Measurements from ENCODE around the gene ANKRD13D. TPM values are rescaled to one million over a fixed set of nuclear protein-coding genes. Genes with fewer than 3 reads are reported as not detected.

Gene ANKRD13D
- total RNA-seq, 1 donor from 2014 or later, result 76.0 TPM

- H3K4me1 Mint-ChIP-seq (ENCODE audit: low read depth), result no peaks in the 10 kb centered on the region
- no peak for TF ChIP-seq CTCF (IDR thresholded peaks at IDR 0.05; ENCODE audit: unreplicated experiment)
- H3K36me3 Mint-ChIP-seq (ENCODE audit: insufficient read depth), result peaks cover 39% of the 10 kb centered on the region
- H3K9me3 Mint-ChIP-seq (ENCODE audit: low read depth), result peaks cover 11% of the 10 kb centered on the region
- H3K4me3 Mint-ChIP-seq (ENCODE audit: low read depth), result no peak overlapping the region
- no peaks in the 10 kb centered on the region for H3K27me3 Mint-ChIP-seq
- H3K27ac Mint-ChIP-seq, result no peak overlapping the region
- DNase-seq (ENCODE audit: low spot score, unreplicated experiment), result no peak
Observed at GRCh38 chr11:67295846-67296245, 6.7 kb downstream of the ANKRD13D start.

- no peak overlapping the region for H3K4me3 Mint-ChIP-seq (ENCODE audit: low read depth)
- peaks cover 29% of the 10 kb centered on the region for H3K36me3 Mint-ChIP-seq (ENCODE audit: insufficient read depth)
- TF ChIP-seq CTCF (IDR thresholded peaks at IDR 0.05; ENCODE audit: unreplicated experiment), result no peak
- H3K4me1 Mint-ChIP-seq (ENCODE audit: low read depth), result peaks cover 8% of the 10 kb centered on the region
- peaks cover 11% of the 10 kb centered on the region for H3K9me3 Mint-ChIP-seq (ENCODE audit: low read depth)
- DNase-seq (ENCODE audit: low spot score, unreplicated experiment), result no peak
- no peak overlapping the region for H3K27ac Mint-ChIP-seq
- no peaks in the 10 kb centered on the region for H3K27me3 Mint-ChIP-seq
Observed at GRCh38 chr11:67298786-67299185, 9.7 kb downstream of the ANKRD13D start.

- no peak for DNase-seq (ENCODE audit: low spot score, unreplicated experiment)
- Mint-ChIP-seq H3K27ac (no peak overlapping the region), H3K4me1 (ENCODE audit: low read depth) (peaks cover 10% of the 10 kb centered on the region), H3K36me3 (ENCODE audit: insufficient read depth) (peaks cover 26% of the 10 kb centered on the region), H3K9me3 (ENCODE audit: low read depth) (peaks cover 11% of the 10 kb centered on the region), H3K4me3 (ENCODE audit: low read depth) (no peak overlapping the region), H3K27me3 (no peaks in the 10 kb centered on the region)
- no peak for TF ChIP-seq CTCF (IDR thresholded peaks at IDR 0.05; ENCODE audit: unreplicated experiment)
Observed at GRCh38 chr11:67299471-67300191, 10.5 kb downstream of the ANKRD13D start.

GRCh38 chr11:67300256-67300755 lies 11.2 kb downstream of the ANKRD13D start:
- TF ChIP-seq CTCF (IDR thresholded peaks at IDR 0.05; ENCODE audit: unreplicated experiment), result no peak
- Mint-ChIP-seq H3K27me3 (no peaks in the 10 kb centered on the region), H3K4me3 (ENCODE audit: low read depth) (no peak overlapping the region), H3K4me1 (ENCODE audit: low read depth) (peaks cover 10% of the 10 kb centered on the region), H3K27ac (no peak overlapping the region), H3K36me3 (ENCODE audit: insufficient read depth) (peaks cover 20% of the 10 kb centered on the region), H3K9me3 (ENCODE audit: low read depth) (peaks cover 11% of the 10 kb centered on the region)
- DNase-seq (ENCODE audit: low spot score, unreplicated experiment), result no peak

- DNase-seq (ENCODE audit: low spot score, unreplicated experiment), result no peak
- peaks cover 17% of the 10 kb centered on the region for H3K36me3 Mint-ChIP-seq (ENCODE audit: insufficient read depth)
- no peak overlapping the region for H3K27ac Mint-ChIP-seq
- no peaks in the 10 kb centered on the region for H3K27me3 Mint-ChIP-seq
- peaks cover 11% of the 10 kb centered on the region for H3K9me3 Mint-ChIP-seq (ENCODE audit: low read depth)
- H3K4me3 Mint-ChIP-seq (ENCODE audit: low read depth), result no peak overlapping the region
- TF ChIP-seq CTCF (IDR thresholded peaks at IDR 0.05; ENCODE audit: unreplicated experiment), result no peak
- peaks cover 10% of the 10 kb centered on the region for H3K4me1 Mint-ChIP-seq (ENCODE audit: low read depth)
Observed at GRCh38 chr11:67300756-67301312, 11.7 kb downstream of the ANKRD13D start.

All from progenitor cell of endocrine pancreas (in vitro differentiated cells).